ENCODE data around the gene RRAGD. TPM values are rescaled to one million over a fixed set of nuclear protein-coding genes. Genes with fewer than 3 reads are reported as not detected.

Gene RRAGD
- total and polyA plus RNA-seq, 2 experiments from 2014 or later, result 7.0 to 20.1 TPM

DNA sequence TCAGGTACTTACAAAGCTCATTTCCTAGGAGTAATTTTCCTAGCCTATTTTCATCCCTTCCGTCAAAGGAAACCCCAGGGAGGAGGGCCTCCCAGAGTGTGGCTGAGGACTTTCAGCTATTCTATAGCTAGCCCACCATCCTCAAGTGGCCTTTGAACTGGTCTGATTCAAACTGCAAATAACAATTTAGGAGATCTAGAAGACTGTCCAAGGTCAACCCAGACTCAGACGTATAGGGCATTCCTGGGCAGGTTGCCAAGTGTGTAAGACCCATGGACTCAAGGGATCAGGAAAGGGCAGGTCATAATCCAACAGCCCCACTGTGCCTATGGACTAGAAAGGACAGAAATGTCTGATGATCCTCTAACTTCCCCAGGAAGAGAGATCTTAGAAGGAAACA is 2.1 kb upstream of the RRAGD start:
- Mint-ChIP-seq H3K27me3 (ENCODE audit: insufficient read depth, low read depth, poor library complexity) (peaks cover 33% of the 10 kb centered on the region), H3K9me3 (no peaks in the 10 kb centered on the region), H3K4me1 (peaks cover 16% of the 10 kb centered on the region), H3K4me3 (no peak overlapping the region; the same call in 2 of the 3 replicates), H3K36me3 (ENCODE audit: low read depth) (no peaks in the 10 kb centered on the region), H3K27ac (no peak overlapping the region)
- Histone ChIP-seq H3K4me2 (no peak overlapping the region), H3K4me1 (ENCODE audit: insufficient read depth) (peaks cover 12% of the 10 kb centered on the region), H2AFZ (no peak overlapping the region), H3K9me2 (ENCODE audit: insufficient read depth) (no peaks in the 10 kb centered on the region), H4K20me1 (replicated peaks; ENCODE audit: insufficient read depth) (no peaks in the 10 kb centered on the region; the same call in 1 of the 2 replicates), H3K79me2 (replicated peaks; ENCODE audit: insufficient read depth) (0 out of 2 replicates have a peak, but pooled peaks cover under 1% of the 10 kb centered on the region), H3K4me3 (no peak overlapping the region), H3K27me3 (ENCODE audit: insufficient read depth) (peaks cover 39% of the 10 kb centered on the region), H3K36me3 (ENCODE audit: insufficient read depth) (no peaks in the 10 kb centered on the region), H3F3A (replicated peaks; ENCODE audit: low read depth) (peaks cover 6% of the 10 kb centered on the region; the same call in 1 of the 2 replicates), H3K27ac (ENCODE audit: low read depth) (no peak overlapping the region)
- ATAC-seq (no peak), DNase-seq (ENCODE audit: low spot score) (no peak)
- TF ChIP-seq ZNF114 (CRISPR knock-in tag; IDR thresholded peaks at IDR 0.05) (no peak), EZH2phosphoT487 (IDR thresholded peaks at IDR 0.05; ENCODE audit: unreplicated experiment) (no peak), STAT1 (IDR thresholded peaks at IDR 0.05; ENCODE audit: unreplicated experiment) (no peak), CREB1 (CRISPR knock-in tag; IDR thresholded peaks at IDR 0.05; ENCODE audit: low read depth) (no peak), JUNB (IDR thresholded peaks at IDR 0.05; ENCODE audit: unreplicated experiment) (no peak), EZH2 (IDR thresholded peaks at IDR 0.05; ENCODE audit: low read depth, unreplicated experiment) (no peak), ZNF331 (CRISPR knock-in tag; IDR thresholded peaks at IDR 0.05; ENCODE audit: low read depth) (no peak), POLR2AphosphoS5 (IDR thresholded peaks at IDR 0.05; ENCODE audit: low read depth) (no peak), NANOG (IDR thresholded peaks at IDR 0.05; ENCODE audit: borderline replicate concordance) (no peak)
- TF ChIP-seq, protein P1, sequence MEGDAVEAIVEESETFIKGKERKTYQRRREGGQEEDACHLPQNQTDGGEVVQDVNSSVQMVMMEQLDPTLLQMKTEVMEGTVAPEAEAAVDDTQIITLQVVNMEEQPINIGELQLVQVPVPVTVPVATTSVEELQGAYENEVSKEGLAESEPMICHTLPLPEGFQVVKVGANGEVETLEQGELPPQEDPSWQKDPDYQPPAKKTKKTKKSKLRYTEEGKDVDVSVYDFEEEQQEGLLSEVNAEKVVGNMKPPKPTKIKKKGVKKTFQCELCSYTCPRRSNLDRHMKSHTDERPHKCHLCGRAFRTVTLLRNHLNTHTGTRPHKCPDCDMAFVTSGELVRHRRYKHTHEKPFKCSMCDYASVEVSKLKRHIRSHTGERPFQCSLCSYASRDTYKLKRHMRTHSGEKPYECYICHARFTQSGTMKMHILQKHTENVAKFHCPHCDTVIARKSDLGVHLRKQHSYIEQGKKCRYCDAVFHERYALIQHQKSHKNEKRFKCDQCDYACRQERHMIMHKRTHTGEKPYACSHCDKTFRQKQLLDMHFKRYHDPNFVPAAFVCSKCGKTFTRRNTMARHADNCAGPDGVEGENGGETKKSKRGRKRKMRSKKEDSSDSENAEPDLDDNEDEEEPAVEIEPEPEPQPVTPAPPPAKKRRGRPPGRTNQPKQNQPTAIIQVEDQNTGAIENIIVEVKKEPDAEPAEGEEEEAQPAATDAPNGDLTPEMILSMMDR (conservative IDR thresholded peaks at IDR 0.05; ENCODE audit: low read depth in 2 of 2), result no peak
- TF ChIP-seq, protein P2, sequence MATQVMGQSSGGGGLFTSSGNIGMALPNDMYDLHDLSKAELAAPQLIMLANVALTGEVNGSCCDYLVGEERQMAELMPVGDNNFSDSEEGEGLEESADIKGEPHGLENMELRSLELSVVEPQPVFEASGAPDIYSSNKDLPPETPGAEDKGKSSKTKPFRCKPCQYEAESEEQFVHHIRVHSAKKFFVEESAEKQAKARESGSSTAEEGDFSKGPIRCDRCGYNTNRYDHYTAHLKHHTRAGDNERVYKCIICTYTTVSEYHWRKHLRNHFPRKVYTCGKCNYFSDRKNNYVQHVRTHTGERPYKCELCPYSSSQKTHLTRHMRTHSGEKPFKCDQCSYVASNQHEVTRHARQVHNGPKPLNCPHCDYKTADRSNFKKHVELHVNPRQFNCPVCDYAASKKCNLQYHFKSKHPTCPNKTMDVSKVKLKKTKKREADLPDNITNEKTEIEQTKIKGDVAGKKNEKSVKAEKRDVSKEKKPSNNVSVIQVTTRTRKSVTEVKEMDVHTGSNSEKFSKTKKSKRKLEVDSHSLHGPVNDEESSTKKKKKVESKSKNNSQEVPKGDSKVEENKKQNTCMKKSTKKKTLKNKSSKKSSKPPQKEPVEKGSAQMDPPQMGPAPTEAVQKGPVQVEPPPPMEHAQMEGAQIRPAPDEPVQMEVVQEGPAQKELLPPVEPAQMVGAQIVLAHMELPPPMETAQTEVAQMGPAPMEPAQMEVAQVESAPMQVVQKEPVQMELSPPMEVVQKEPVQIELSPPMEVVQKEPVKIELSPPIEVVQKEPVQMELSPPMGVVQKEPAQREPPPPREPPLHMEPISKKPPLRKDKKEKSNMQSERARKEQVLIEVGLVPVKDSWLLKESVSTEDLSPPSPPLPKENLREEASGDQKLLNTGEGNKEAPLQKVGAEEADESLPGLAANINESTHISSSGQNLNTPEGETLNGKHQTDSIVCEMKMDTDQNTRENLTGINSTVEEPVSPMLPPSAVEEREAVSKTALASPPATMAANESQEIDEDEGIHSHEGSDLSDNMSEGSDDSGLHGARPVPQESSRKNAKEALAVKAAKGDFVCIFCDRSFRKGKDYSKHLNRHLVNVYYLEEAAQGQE (IDR thresholded peaks at IDR 0.05; ENCODE audit: unreplicated experiment), result no peak
- TF ChIP-seq, protein P3, sequence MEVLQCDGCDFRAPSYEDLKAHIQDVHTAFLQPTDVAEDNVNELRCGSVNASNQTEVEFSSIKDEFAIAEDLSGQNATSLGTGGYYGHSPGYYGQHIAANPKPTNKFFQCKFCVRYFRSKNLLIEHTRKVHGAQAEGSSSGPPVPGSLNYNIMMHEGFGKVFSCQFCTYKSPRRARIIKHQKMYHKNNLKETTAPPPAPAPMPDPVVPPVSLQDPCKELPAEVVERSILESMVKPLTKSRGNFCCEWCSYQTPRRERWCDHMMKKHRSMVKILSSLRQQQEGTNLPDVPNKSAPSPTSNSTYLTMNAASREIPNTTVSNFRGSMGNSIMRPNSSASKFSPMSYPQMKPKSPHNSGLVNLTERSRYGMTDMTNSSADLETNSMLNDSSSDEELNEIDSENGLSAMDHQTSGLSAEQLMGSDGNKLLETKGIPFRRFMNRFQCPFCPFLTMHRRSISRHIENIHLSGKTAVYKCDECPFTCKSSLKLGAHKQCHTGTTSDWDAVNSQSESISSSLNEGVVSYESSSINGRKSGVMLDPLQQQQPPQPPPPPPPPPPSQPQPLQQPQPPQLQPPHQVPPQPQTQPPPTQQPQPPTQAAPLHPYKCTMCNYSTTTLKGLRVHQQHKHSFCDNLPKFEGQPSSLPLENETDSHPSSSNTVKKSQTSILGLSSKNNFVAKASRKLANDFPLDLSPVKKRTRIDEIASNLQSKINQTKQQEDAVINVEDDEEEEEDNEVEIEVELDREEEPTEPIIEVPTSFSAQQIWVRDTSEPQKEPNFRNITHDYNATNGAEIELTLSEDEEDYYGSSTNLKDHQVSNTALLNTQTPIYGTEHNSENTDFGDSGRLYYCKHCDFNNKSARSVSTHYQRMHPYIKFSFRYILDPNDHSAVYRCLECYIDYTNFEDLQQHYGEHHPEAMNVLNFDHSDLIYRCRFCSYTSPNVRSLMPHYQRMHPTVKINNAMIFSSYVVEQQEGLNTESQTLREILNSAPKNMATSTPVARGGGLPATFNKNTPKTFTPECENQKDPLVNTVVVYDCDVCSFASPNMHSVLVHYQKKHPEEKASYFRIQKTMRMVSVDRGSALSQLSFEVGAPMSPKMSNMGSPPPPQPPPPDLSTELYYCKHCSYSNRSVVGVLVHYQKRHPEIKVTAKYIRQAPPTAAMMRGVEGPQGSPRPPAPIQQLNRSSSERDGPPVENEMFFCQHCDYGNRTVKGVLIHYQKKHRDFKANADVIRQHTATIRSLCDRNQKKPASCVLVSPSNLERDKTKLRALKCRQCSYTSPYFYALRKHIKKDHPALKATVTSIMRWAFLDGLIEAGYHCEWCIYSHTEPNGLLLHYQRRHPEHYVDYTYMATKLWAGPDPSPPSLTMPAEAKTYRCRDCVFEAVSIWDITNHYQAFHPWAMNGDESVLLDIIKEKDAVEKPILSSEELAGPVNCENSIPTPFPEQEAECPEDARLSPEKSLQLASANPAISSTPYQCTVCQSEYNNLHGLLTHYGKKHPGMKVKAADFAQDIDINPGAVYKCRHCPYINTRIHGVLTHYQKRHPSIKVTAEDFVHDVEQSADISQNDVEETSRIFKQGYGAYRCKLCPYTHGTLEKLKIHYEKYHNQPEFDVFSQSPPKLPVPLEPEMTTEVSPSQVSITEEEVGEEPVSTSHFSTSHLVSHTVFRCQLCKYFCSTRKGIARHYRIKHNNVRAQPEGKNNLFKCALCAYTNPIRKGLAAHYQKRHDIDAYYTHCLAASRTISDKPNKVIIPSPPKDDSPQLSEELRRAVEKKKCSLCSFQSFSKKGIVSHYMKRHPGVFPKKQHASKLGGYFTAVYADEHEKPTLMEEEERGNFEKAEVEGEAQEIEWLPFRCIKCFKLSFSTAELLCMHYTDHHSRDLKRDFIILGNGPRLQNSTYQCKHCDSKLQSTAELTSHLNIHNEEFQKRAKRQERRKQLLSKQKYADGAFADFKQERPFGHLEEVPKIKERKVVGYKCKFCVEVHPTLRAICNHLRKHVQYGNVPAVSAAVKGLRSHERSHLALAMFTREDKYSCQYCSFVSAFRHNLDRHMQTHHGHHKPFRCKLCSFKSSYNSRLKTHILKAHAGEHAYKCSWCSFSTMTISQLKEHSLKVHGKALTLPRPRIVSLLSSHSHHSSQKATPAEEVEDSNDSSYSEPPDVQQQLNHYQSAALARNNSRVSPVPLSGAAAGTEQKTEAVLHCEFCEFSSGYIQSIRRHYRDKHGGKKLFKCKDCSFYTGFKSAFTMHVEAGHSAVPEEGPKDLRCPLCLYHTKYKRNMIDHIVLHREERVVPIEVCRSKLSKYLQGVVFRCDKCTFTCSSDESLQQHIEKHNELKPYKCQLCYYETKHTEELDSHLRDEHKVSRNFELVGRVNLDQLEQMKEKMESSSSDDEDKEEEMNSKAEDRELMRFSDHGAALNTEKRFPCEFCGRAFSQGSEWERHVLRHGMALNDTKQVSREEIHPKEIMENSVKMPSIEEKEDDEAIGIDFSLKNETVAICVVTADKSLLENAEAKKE (CRISPR knock-in tag; IDR thresholded peaks at IDR 0.05), result no peak
- TF ChIP-seq, protein P4, sequence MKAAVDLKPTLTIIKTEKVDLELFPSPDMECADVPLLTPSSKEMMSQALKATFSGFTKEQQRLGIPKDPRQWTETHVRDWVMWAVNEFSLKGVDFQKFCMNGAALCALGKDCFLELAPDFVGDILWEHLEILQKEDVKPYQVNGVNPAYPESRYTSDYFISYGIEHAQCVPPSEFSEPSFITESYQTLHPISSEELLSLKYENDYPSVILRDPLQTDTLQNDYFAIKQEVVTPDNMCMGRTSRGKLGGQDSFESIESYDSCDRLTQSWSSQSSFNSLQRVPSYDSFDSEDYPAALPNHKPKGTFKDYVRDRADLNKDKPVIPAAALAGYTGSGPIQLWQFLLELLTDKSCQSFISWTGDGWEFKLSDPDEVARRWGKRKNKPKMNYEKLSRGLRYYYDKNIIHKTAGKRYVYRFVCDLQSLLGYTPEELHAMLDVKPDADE (IDR thresholded peaks at IDR 0.05), result no peak
